ENCODE measurements around the gene SLC39A8. TPM values are rescaled to one million over a fixed set of nuclear protein-coding genes. Genes with fewer than 3 reads are reported as not detected.
"Not testable (repeated sequence)": the region's sequence is repeated elsewhere in the genome, so short reads cannot be mapped to it uniquely, and the experiment has no call there.

The SLC39A8 gene
- total RNA-seq, 1 donor from 2014 or later: 3.9 TPM

DNA sequence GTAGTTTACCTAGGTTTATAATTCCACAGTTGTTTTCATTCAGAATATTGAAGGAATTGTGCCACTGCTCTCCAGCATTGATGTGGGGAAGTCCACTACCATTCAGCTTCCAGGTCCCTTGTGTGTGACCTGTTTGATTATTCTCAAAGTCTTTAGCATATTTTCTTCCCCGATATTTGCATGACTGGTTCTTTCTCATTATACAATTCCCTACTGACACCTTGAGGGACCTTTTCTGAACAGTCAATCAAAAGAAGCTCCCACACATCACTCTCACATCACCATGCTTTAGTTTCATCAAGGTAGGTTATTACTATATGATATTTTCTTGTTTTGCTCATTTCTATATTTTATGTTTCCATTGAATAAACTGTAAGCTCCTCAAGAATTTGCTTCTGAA is 44.1 kb downstream of the SLC39A8 start:
- DNase-seq (ENCODE audit: low read depth in 2 of 2): no peak

DNA sequence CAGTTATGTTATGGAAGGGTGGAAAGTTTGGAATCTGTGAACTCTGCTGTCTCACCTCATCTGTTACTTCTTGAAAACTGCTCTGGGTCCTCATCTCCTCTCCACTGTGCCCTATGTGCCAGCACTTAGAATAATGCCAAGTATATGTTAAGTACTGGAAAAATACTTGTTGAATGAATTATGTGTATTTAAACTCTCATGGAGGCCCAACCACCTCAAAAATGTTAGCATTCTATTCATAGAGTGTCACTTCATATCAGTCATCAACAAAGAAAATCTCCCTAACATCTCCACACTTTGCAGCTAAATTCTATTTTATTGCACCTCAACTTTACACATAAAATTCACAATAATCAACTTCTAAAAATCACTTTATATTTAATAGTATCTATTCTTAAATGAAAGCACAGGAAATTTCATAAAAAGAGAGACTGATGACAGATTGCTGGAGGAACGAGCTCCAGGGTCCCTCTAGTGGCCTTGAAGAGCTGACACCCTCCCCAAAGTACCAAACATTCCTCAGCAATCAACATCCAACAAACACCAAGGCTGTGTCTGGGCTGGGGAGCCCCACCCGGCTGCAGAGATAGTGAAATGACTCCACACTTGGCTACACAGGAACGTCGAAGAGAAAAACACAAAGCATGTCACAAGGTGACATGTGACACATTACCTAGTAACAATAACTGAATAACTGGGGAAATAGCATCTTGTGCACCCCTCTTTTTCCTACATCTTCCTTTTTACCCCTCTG is 45.8 kb downstream of the SLC39A8 start:
- peak; percentile 1 to 40 for DNase-seq (ENCODE audit: low read depth in 2 of 2)

- DNase-seq (ENCODE audit: low read depth in 2 of 2): no peak
Measured at GRCh38 chr4:102298716-102299115, 46.6 kb downstream of the SLC39A8 start.

- DNase-seq (ENCODE audit: low read depth in 2 of 2): no peak
Measured at GRCh38 chr4:102295153-102295862, 50.0 kb downstream of the SLC39A8 start.

DNA sequence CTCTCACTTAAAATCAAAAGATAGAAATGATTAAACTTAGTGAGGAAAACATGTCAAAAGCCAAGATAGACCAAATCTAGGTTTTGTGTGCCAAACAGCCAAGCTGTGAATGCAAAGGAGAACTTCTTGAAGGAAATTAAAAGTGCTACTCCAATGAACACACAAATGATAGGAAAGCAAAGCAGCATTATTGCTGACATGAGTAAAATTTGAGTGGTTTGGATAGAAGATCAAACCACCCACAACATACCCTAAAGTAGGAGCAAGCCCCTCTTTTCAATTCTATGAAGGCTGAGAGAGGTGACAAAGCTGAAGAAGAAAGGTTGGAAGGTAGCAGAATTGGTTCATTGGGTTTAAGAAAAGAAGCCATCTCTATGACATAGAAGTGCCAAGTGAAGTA is 56.8 kb downstream of the SLC39A8 start:
- no peak for DNase-seq (ENCODE audit: low read depth in 2 of 2)

GRCh38 chr4:102285831-102286230 is 59.5 kb downstream of the SLC39A8 start:
- no peak for DNase-seq (ENCODE audit: low read depth in 2 of 2)

GRCh38 chr4:102281171-102281839 is 64.0 kb downstream of the SLC39A8 start:
- no peak for DNase-seq (ENCODE audit: low read depth in 2 of 2)

- not testable (repeated sequence) for DNase-seq (ENCODE audit: low read depth in 2 of 2)
Measured at GRCh38 chr4:102273317-102273716, 72.0 kb downstream of the SLC39A8 start.

DNA sequence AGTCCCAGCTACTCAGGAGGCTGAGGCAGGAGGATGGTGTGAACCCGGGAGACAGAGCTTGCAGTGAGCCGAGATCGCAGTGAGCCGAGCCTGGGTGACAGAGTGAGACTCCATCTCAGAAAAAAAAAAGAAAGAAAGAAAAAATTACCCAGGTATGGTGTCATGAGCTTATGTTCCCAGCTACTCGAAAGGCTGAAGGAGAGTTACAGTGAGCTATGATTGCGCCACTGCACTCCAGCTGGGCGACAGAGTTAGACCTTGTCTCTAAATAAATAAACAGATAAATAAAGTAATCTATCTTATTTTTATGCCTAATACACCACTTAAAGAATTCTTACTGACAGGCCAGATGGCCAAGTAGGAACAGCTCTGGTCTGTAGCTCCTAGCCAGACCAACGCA is 73.0 kb downstream of the SLC39A8 start:
- no peak for DNase-seq (ENCODE audit: low read depth in 2 of 2)

- no peak for DNase-seq (ENCODE audit: low read depth in 2 of 2)
Measured at GRCh38 chr4:102268355-102268754, 76.9 kb downstream of the SLC39A8 start.

DNA sequence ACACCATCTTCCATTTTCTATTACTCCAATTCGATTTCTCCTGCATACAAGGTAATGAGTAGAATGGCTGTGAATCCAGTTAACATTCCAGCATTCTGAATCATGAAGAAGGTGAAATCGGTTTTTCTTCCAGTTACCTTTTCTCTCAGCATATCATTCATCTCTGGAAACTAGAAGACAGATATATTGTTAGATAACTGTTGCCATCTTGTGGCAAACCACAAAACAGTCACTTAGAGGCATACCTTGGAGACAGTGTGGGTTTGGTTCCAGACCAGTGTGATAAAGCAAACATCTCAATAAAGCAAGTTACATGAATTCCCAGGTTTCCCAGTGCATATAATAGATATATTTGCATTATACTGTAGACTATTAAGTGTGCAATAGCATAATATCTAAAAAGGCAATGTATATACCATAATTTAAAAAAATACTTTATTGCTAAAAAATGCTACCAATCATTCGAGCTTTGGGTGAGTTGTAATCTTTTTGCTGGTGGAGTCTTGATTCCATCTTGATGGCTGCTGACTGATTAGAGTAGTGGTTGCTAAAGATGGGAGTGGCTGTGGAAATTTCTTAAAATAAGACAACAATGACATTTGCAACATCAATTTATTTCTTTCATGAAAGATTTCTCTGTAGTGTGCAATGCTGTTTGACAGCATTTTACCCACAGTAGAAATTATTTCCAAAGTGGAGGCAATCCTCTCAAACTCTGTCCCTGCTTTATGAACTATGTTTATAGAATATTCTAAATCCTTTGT is 82.1 kb downstream of the SLC39A8 start:
- DNase-seq (ENCODE audit: low read depth in 2 of 2): peak; percentile 37 to 64

GRCh38 chr4:102259702-102260101 is 85.6 kb downstream of the SLC39A8 start:
- DNase-seq (ENCODE audit: low read depth in 2 of 2): no peak

DNA sequence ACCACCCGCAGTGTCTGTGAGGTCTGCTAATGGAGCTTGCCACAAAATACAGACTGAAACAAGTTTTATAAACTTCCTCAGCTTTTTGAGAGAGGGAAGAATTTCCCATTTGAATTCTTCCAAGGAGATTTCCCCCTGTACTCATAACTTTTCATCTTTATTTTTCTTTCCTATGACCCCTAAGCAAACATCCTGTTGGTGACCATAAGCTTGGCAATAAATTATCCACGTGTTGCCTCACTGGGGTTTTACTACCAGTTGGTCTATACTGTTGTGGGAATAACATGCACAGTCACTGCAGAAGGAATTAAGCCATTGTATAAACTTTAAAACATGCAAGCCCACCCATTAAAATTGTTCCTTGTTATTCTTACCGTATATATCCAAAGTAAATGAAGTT is 86.2 kb downstream of the SLC39A8 start:
- DNase-seq (ENCODE audit: low read depth in 2 of 2): peak in 1 of 2 donors; percentile 8

DNA sequence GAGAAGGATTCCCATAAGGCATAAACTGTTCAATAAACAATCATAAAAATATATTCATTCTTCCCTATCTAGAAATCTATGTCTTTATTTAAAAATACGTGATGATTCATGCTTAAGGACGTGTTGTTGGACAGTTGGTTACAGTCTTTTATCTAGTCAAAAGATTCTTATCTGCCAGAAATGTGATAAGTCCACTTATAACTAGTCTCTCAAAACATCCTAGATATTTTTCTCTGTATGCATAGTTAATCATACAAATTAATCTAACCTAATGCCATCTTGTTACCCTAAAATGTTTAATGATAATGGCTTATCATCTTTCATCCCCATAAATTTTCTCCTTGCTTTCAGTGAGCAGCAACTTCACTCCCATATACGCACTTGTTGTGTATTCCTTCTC is 89.0 kb downstream of the SLC39A8 start:
- no peak for DNase-seq (ENCODE audit: low read depth in 2 of 2)

DNA sequence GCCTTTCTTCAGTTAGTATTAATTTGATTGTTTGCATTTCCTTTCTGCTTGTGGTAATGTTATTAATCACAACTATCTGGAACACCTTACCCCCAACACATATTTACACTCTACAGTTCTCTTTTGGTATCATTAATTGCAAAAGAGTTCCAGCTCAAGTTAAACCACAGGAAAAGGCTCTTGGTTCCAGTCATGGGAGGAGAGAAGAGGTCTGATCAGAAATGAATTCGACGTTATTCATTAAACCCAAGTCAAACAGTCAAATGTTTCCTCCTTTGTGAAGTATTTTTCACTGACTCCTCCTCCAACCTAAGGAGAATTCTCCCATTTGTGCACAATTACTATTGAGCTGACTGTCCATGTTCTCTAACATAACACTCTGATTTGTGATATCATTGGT is 91.4 kb downstream of the SLC39A8 start:
- DNase-seq (ENCODE audit: low read depth in 2 of 2): no peak

- no peak for DNase-seq (ENCODE audit: low read depth in 2 of 2)
Measured at GRCh38 chr4:102252171-102252570, 93.1 kb downstream of the SLC39A8 start.

GRCh38 chr4:102250341-102250740 is 94.9 kb downstream of the SLC39A8 start:
- DNase-seq (ENCODE audit: low read depth in 2 of 2): no peak

GRCh38 chr4:102247041-102247440 is 98.2 kb downstream of the SLC39A8 start:
- no peak for DNase-seq (ENCODE audit: low read depth in 2 of 2)

DNA sequence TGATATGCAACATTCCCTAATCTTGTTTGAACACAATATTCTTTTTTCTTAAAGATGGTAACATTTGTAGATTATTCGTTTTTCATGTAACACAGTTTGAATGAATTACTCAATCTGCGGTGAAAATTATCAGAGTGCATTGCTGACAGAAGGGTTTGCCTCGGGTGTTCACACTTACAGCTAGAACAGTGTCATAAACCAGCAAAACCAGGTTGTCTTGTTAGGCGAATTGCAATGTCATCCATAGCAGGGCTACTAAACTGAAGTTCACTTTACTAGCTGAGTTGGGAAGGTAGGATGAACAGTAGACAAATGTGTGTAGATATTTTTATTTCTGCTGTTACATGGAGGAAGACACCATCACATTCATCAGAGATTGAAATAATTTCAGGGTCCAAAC is 98.9 kb downstream of the SLC39A8 start:
- DNase-seq (ENCODE audit: low read depth in 2 of 2): no peak

- no peak for DNase-seq (ENCODE audit: low read depth in 2 of 2)
Measured at GRCh38 chr4:102244878-102245535, 100.3 kb downstream of the SLC39A8 start.

- not testable (repeated sequence) for DNase-seq (ENCODE audit: low read depth in 2 of 2)
Measured at GRCh38 chr4:102243296-102243695, 102.0 kb downstream of the SLC39A8 start.

Data from dermis microvascular lymphatic vessel endothelial cell (primary cell).